Ishikawa (cell line): ENCODE results near the gene VRTN.

Experiments
- EP300 ChIP-seq: IDR thresholded peaks from 2 replicates; pipeline ENCODE4 v1.6.1; 2012; ENCODE audit warnings: borderline replicate concordance
- TAF1 ChIP-seq: IDR thresholded peaks from 2 replicates; pipeline ENCODE4 v1.6.1; 2012; ENCODE audit warnings: low read depth, mild to moderate bottlenecking
- USF1 ChIP-seq: IDR thresholded peaks from 2 replicates; pipeline ENCODE4 v1.6.1; 2012

- TF ChIP-seq TAF1 (no peak), USF1 (no peak), EP300 (no peak)
These were observed 52.7 kb downstream of the VRTN start for GRCh38 chr14:74400919-74401503.
